Smooth muscle cell (in vitro differentiated cells): Measurements from ENCODE around the gene CD58. TPM values are rescaled to one million over a fixed set of nuclear protein-coding genes. Genes with fewer than 3 reads are reported as not detected.

Experiments
- DNase-seq: peaks from one replicate; lab custom pipeline; 2025; ENCODE audit not compliant: unreplicated experiment; lab: John Stamatoyannopoulos, UW
- H2AFZ ChIP-seq: fragments of 200-600 bp; sonication (generic); 2 replicates; pipeline ENCODE4 v1.6.0; 2016; ENCODE audit warnings: antibody characterized with exemption, low read depth, mild to moderate bottlenecking
- H3F3A ChIP-seq: fragments of 200-600 bp; sonication (generic); 2 replicates; pipeline ENCODE4 v1.6.0; 2017; ENCODE audit warnings: antibody characterized with exemption, low read depth
- H3K27ac ChIP-seq: fragments of 200-600 bp; sonication (generic); 2 replicates; pipeline ENCODE4 v1.5.1; 2016; ENCODE audit warnings: low read depth, mild to moderate bottlenecking
- H3K27me3 ChIP-seq: fragments of 200-600 bp; sonication (generic); 2 replicates; pipeline ENCODE4 v1.6.1; 2016; ENCODE audit warnings: low read depth, mild to moderate bottlenecking
- H3K36me3 ChIP-seq: fragments of 200-600 bp; sonication (generic); 2 replicates; pipeline ENCODE4 v1.5.1; 2016; ENCODE audit warnings: low read depth
- H3K4me1 ChIP-seq: fragments of 200-600 bp; sonication (generic); 2 replicates; pipeline ENCODE4 v1.5.1; 2016; ENCODE audit warnings: low read depth
- H3K4me2 ChIP-seq: fragments of 200-600 bp; sonication (generic); 2 replicates; pipeline ENCODE4 v1.6.0; 2016; ENCODE audit warnings: mild to moderate bottlenecking
- H3K4me3 ChIP-seq: fragments of 200-600 bp; sonication (generic); 2 replicates; pipeline ENCODE4 v1.5.1; 2016; ENCODE audit warnings: mild to moderate bottlenecking
- H3K79me2 ChIP-seq: fragments of 200-600 bp; sonication (generic); 2 replicates; pipeline ENCODE4 v1.6.0; 2016; ENCODE audit warnings: low read depth, mild to moderate bottlenecking
- H3K9ac ChIP-seq: fragments of 200-600 bp; sonication (generic); 2 replicates; pipeline ENCODE4 v1.6.0; 2016; ENCODE audit warnings: low read depth
- H3K9me3 ChIP-seq: fragments of 200-600 bp; sonication (generic); replicated peaks from 2 replicates; pipeline ENCODE4 v1.5.1; 2016; ENCODE audit warnings: low read depth
- H4K20me1 ChIP-seq: fragments of 200-600 bp; sonication (generic); 2 replicates; pipeline ENCODE4 v1.6.0; 2016; ENCODE audit warnings: low read depth
- WGBS: methylation state at CpG from one replicate; pipeline ENCODE4 v1.1.7; 2016; ENCODE audit warnings: low lambda C conversion rate; 5-methylcytosine and 5-hydroxymethylcytosine counted together
- polyA plus RNA-seq: library from polyadenylated mRNA; unstranded; fragments of >200 nt; fragmentation: Nextera tagmentation; extraction: Ambion mirVana; gene quantifications from 2 replicates; pipeline ENCODE4 v1.2.1, GENCODE V29; 2016
- total RNA-seq: library from RNA; depleted of rRNA; stranded (reverse); fragments of >200 nt; gene quantifications from 2 replicates; pipeline ENCODE4 v1.2.3, GENCODE V29; 2014
- TF ChIP-seq, protein P1 (sequence below): fragments of 200-600 bp; sonication (generic); IDR thresholded peaks from 2 replicates; pipeline ENCODE4 v1.5.1; 2017; ENCODE audit warnings: borderline replicate concordance, mild to moderate bottlenecking, antibody characterized with exemption; ENCODE audit not compliant: insufficient read depth, poor library complexity, severe bottlenecking

CD58 gene
- total and polyA plus RNA-seq, 2 experiments from 2014 or later = 33.5 to 43.8 TPM

DNA sequence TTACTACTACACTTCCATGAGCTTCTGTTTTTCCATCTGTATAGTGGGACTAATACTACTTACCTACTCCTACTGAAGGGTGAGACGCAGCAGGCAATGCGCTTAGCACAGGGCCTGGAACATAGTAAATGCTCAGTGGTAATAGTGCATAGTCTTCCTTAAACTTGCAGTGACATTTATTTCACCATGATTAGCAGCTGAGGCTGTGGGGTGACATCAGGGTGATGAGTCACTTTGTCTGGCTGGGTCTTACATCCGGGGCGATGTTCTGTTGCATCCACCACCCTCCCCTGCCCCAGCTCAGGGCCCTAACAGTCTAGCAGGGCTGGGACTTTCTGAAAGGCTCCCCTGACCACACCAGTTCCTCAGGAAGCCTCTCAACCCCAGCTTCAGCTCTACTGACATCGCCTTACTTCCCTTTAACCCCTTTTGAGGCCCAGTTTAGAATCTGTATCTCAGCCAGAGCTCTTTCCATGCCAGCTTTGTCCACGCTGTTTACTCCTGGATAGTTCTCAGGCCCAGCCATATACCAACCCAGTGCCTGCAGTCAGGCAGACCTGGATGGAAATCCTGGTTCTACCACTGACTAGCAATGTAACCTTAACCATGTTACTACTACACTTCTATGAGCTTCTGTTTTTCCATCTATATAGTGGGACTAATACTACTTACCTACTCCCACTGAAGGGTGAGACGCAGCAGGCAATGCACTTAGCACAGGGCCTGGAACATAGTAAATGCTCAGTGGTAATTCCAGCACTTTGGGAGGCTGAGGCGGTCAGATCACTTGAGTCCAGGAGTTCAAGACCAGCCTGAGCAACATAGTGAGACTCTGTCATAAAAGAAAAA lies 66.3 kb downstream of the CD58 start:
- Histone ChIP-seq H3K9me3 (no peaks in the 10 kb centered on the region), H3K27ac (peak overlapping the region; percentile 70), H3K4me3 (no peak overlapping the region), H4K20me1 (no peaks in the 10 kb centered on the region), H3K36me3 (no peaks in the 10 kb centered on the region), H3K4me1 (no peaks in the 10 kb centered on the region), H3K9ac (no peak overlapping the region), H3F3A (no peaks in the 10 kb centered on the region), H3K4me2 (no peak overlapping the region), H3K27me3 (no peaks in the 10 kb centered on the region), H2AFZ (peak overlapping the region; percentile 34), H3K79me2 (no peaks in the 10 kb centered on the region)
- DNase-seq = no peak
- 69% methylated on average over 8 of the region's 8 CpGs for WGBS
- TF ChIP-seq, protein P1, sequence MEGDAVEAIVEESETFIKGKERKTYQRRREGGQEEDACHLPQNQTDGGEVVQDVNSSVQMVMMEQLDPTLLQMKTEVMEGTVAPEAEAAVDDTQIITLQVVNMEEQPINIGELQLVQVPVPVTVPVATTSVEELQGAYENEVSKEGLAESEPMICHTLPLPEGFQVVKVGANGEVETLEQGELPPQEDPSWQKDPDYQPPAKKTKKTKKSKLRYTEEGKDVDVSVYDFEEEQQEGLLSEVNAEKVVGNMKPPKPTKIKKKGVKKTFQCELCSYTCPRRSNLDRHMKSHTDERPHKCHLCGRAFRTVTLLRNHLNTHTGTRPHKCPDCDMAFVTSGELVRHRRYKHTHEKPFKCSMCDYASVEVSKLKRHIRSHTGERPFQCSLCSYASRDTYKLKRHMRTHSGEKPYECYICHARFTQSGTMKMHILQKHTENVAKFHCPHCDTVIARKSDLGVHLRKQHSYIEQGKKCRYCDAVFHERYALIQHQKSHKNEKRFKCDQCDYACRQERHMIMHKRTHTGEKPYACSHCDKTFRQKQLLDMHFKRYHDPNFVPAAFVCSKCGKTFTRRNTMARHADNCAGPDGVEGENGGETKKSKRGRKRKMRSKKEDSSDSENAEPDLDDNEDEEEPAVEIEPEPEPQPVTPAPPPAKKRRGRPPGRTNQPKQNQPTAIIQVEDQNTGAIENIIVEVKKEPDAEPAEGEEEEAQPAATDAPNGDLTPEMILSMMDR = no peak

DNA sequence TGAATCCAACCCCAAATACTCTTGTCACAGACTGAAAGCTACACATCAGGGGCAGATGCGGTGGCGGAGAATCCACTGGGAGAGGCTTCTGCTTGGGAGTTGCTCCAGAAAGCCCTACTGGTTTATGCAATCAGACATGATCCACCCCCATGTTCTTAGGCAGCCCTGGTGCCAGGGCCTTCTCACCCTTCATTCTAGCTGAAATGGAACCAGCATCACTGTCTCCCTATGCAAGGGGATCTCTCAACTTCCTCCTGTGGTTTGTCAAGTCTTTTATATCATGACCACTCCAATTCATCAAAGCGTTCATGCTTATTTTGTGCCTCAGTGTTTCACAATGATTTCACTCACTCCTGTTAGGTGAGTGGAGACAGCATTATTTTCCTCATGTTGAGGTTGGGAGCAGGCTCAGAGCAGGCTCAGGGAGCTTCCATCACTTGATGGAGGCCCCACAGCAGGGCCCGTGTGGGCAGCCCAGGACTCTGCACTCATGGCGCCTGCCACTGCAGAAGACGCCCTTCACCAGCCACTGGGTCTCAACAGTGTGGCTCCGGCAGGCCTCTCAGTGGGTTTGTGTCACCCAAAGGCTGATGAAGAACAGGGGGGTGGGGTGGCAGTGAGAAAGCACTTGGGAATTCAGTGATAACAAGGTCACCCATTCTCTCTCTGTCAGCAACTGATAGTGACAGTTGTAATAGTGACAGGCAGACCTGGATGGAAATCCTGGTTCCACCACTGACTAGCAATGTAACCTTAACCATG lies 67.1 kb downstream of the CD58 start:
- no peaks in the 10 kb centered on the region for H3K79me2 ChIP-seq
- no peaks in the 10 kb centered on the region for H3K36me3 ChIP-seq
- no peaks in the 10 kb centered on the region for H4K20me1 ChIP-seq
- H3K9me3 ChIP-seq = no peaks in the 10 kb centered on the region
- TF ChIP-seq, protein P1 = no peak
- H3K9ac ChIP-seq = no peak overlapping the region
- 91% methylated on average over 7 of the region's 7 CpGs for WGBS
- no peaks in the 10 kb centered on the region for H3F3A ChIP-seq
- no peak overlapping the region for H3K4me2 ChIP-seq
- H3K4me1 ChIP-seq = no peaks in the 10 kb centered on the region
- H3K27me3 ChIP-seq = no peaks in the 10 kb centered on the region
- H2AFZ ChIP-seq = no peak overlapping the region
- no peak overlapping the region for H3K4me3 ChIP-seq
- peak overlapping the region; percentile 70 for H3K27ac ChIP-seq
- DNase-seq = no peak

DNA sequence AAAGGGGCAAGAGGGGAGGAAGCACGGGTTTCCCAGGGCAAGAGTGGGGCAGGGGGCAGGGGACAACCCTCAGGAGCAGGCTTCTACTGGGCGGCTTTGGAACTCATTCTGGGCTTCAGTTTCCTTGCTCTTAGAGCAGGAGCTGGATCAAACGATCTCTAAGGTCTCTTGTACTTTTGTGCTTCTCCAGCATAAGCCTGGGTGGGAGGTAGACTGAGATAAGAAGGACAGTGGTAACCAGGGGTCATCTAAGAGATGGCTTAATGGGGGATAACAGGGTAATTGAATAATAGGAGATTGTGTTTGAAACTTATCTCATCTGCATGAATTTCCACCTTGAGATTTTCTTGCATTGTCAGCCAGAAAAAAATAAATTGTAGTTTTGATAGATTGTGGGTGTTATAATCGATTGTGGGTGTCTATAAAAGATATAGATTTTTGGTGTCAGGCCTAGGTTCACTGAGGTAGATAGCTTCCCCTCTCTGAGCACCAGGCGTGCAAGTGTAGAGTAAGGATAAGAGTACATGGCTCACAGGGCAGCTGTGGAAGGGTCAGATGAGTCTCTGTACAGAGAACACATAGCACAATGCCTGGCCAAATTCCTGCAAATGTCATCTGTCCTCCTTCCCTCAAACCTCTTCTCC lies 68.0 kb downstream of the CD58 start:
- no peak for DNase-seq
- Histone ChIP-seq H3K27ac (no peak overlapping the region), H3K4me2 (no peak overlapping the region), H3K4me3 (no peak overlapping the region), H3K79me2 (no peaks in the 10 kb centered on the region), H3K9ac (no peak overlapping the region), H3K9me3 (no peaks in the 10 kb centered on the region), H3K4me1 (no peaks in the 10 kb centered on the region), H4K20me1 (no peaks in the 10 kb centered on the region), H3K27me3 (no peaks in the 10 kb centered on the region), H3F3A (peaks cover 3% of the 10 kb centered on the region), H3K36me3 (no peaks in the 10 kb centered on the region), H2AFZ (no peak overlapping the region)
- WGBS = 80% methylated on average over 5 of the region's 5 CpGs
- TF ChIP-seq, protein P1 = no peak
